Stomach (tissue), 9 donors: ENCODE data around the gene PAGR1. TPM values are rescaled to one million over a fixed set of nuclear protein-coding genes. Genes with fewer than 3 reads are reported as not detected.

Source experiments
- DNase-seq, 2 donors: peaks; one replicate each; pipeline versions ENCODE4 v3.0.0 to v3.0.0-alpha.2; 2013 to 2019
- H3K27ac ChIP-seq, 5 donors: fragments of 200-600 bp in 4 of 5; sonication (generic) in 4 of 5; one replicate each; pipeline ENCODE4 v1.5.1; 2013 to 2019; ENCODE audit warnings: mild to moderate bottlenecking in 1 of 5, moderate library complexity in 1 of 5
- H3K27me3 ChIP-seq, 3 donors: fragments of 200-600 bp; sonication (generic); one replicate each; pipeline ENCODE4 v1.5.1; 2017 to 2019; ENCODE audit warnings: mixed run types in 1 of 3
- H3K36me3 ChIP-seq, 4 donors: fragments of 200-600 bp; sonication (generic); 1 replicate in 3 of 4; 2 replicates in 1 of 4; pipeline ENCODE4 v1.5.1; 2016 to 2019
- H3K4me1 ChIP-seq, 4 donors: fragments of 200-600 bp; sonication (generic); one replicate each; pipeline ENCODE4 v1.5.1; 2016 to 2019
- H3K4me3 ChIP-seq, 4 donors: fragments of 200-600 bp; sonication (generic) in 3 of 4; one replicate each; pipeline ENCODE4 v1.5.1; 2016 to 2019; ENCODE audit warnings: mild to moderate bottlenecking in 1 of 4
- H3K9me3 ChIP-seq, 4 donors: fragments of 200-600 bp; sonication (generic); one replicate each; pipeline ENCODE4 v1.5.1; 2016 to 2019
- EP300 ChIP-seq: sonication (generic); formaldehyde crosslinking; IDR thresholded peaks from one replicate; pipeline ENCODE4 v1.6.1; 2017; ENCODE audit warnings: antibody characterized with exemption
- POLR2A ChIP-seq, 4 donors: fragments of 450-650 bp; IDR thresholded peaks; one replicate each; pipeline ENCODE4 v1.6.1; 2016; ENCODE audit warnings: antibody characterized with exemption in 4 of 4, control low read depth in 2 of 4, mild to moderate bottlenecking in 1 of 4, moderate library complexity in 1 of 4
- POLR2AphosphoS5 ChIP-seq, 3 donors: sonication (generic); formaldehyde crosslinking; IDR thresholded peaks; one replicate each; pipeline ENCODE4 v1.6.1; 2016; ENCODE audit warnings: antibody characterized with exemption in 3 of 3
- WGBS, 5 donors: extraction: QIAGEN DNeasy Blood & Tissue Kit in 3 of 5; methylation state at CpG; one replicate each; pipeline versions ENCODE4 v1.1.5 to v1.1.7; 2013 to 2018; 5-methylcytosine and 5-hydroxymethylcytosine counted together
- intact Hi-C: fragments of 100-400 bp; cut with DNase I; formaldehyde crosslinking; loops from one replicate; pipeline ENCODE4 v1.15.1; 2023; ENCODE audit warnings: low total_unique reads
- polyA plus RNA-seq, 3 donors: library from polyadenylated mRNA; stranded (reverse); fragments of 200-250 nt; gene quantifications; one replicate each; pipeline ENCODE4 v1.2.3, GENCODE V29; 2013
- total RNA-seq, 5 donors: library from RNA; depleted of rRNA; stranded (reverse); fragments of >200 nt; gene quantifications; one replicate each; pipeline versions ENCODE4 v1.1.0 to v1.2.3, GENCODE V29; 2014 to 2016
- TF ChIP-seq, protein P1 (sequence below), 7 experiments: fragments of 450-650 bp in 4 of 7; fragments of 200-600 bp in 3 of 7; sonication (generic) in 3 of 7; IDR thresholded peaks; one replicate each; pipeline ENCODE4 v1.5.1; 2016 to 2019; ENCODE audit warnings: antibody characterized with exemption in 7 of 7, control low read depth in 2 of 7, mild to moderate bottlenecking in 1 of 7
- donor health status: healthy with polysubstance abuse.
- donor health status: Bipolar disorder and iron deficiency.
- donor health status: healthy.

PAGR1 gene
- total and polyA plus RNA-seq, 8 donors = 7.1 to 124 (median 25.5) TPM

DNA sequence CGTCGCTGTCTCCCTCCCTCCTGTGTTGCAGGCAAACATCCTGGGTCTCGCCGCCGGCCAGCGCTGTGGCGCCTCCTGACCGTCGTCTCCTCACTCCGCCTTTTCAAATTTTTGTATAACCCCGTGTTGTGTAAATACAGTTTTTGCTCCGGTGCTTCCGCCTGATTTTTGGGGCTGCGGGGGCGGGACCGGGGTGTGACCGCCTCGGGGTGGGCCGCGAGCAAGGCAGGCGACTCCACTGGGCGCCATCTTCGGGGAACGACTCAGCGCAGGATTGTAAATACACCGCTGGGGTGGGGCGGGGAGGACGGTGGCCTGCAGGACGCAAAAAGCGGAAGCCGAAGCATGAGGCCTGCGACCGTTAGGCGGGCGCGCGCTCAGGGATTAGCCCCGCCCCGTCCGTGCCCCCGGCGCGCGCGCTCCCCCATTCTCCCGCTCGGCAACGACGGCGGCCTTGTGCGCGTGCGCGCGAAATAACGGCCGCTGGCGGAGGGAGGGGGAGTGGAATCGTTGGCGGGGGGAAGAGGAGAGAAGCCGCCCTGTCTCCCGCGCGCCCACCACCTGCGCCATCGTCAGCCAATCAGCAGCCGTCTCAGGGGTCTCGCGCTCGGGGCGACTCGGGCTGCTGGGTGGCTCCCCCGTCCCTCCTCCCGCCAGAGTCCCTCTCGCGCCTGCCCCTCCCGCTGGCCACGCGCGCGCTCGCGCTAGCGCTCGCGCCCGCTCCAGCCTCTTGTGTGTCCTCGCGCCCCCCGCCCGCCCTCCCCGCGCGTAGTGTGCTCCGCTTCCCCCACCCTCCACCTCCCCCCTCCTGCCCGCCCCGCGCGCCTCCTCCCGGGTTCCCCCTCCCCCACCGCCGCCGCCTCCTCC, 10.5 kb upstream of the PAGR1 start:
- intact Hi-C loops = loop anchor here (5.0 kb wide), 1 partner anchor 52 kb away; no protein-coding TSS in a partner anchor
- peak; percentile 98 to 99 for DNase-seq
- WGBS, 5 donors = 0 to 1% (median 0%) methylated on average over 34 to 103 of the region's 103 CpGs

DNA sequence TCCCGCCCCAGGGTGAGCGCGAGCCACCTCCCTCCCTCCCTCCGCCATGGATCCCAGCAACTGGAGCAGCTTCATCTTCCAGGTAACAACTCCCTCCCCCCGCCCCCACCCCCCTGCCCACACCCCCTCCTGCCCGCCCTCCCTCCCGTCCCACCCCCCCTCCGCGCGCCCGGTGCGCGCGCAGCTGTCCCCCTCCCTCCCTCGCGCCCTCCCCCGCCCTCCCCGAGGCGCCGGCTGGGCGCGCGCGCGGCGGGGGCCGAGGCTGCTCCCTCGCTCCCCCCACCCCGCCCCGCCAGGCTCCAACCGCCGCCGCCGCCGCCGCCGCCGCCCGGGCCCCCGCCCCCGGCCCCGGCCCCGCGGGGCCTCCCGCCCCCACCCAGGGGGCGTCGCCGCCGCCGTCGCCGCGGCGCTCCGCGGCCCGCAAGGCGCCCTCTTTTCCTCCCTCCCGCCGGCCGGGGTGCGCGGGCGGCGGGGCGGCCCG, 9.8 kb upstream of the PAGR1 start, which contains the start of gene MAZ:
Gene MAZ (plus strand): TSS at position 431 of the 481 bp plus-strand sequence. CDS start 173 bp downstream, outside the sequence.
- Histone ChIP-seq H3K36me3 (peaks cover 17 to 39% (median 25%) of the 10 kb centered on the region in 4 donors), H3K4me1 (peaks cover 48 to 54% (median 54%) of the 10 kb centered on the region in 4 donors), H3K4me3 (peak within 1 kb of the TSS; percentile 63 to 85 (median 77)), H3K9me3 (no peaks in the 10 kb centered on the region), H3K27ac (peak within 1 kb of the TSS; percentile 94 to 99 (median 97)), H3K27me3 (no peaks in the 10 kb centered on the region)
- TF ChIP-seq POLR2AphosphoS5 (IDR thresholded peaks at IDR 0.05) = no peak
- TF ChIP-seq EP300 = no peak
- no peak for TF ChIP-seq POLR2A (IDR thresholded peaks at IDR 0.05)
- TF ChIP-seq, protein P1, sequence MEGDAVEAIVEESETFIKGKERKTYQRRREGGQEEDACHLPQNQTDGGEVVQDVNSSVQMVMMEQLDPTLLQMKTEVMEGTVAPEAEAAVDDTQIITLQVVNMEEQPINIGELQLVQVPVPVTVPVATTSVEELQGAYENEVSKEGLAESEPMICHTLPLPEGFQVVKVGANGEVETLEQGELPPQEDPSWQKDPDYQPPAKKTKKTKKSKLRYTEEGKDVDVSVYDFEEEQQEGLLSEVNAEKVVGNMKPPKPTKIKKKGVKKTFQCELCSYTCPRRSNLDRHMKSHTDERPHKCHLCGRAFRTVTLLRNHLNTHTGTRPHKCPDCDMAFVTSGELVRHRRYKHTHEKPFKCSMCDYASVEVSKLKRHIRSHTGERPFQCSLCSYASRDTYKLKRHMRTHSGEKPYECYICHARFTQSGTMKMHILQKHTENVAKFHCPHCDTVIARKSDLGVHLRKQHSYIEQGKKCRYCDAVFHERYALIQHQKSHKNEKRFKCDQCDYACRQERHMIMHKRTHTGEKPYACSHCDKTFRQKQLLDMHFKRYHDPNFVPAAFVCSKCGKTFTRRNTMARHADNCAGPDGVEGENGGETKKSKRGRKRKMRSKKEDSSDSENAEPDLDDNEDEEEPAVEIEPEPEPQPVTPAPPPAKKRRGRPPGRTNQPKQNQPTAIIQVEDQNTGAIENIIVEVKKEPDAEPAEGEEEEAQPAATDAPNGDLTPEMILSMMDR (IDR thresholded peaks at IDR 0.05) = no peak
- intact Hi-C loops = loop anchor here (5.0 kb wide), 1 partner anchor 51 kb away; no protein-coding TSS in a partner anchor
- no peak for DNase-seq
- 0 to 2% (median 0%) methylated on average over 7 to 47 of the region's 67 CpGs; no CpG with 5 or more reads in 2 of the 5 donors for WGBS, 5 donors

More for the DNA sequence above, 10.5 kb upstream of the PAGR1 start:
- peak in 2 of 4 donors; percentile 54 to 69 for TF ChIP-seq POLR2A (IDR thresholded peaks at IDR 0.05)
- no peak for TF ChIP-seq EP300
- peak; percentile 94 to 99 (median 97) for TF ChIP-seq POLR2AphosphoS5 (IDR thresholded peaks at IDR 0.05)
- TF ChIP-seq, protein P1 (IDR thresholded peaks at IDR 0.05) = peak in 1 of 7 experiments; percentile 14
- Histone ChIP-seq H3K4me1 (peaks cover 42 to 48% (median 47%) of the 10 kb centered on the region in 4 donors), H3K27me3 (no peaks in the 10 kb centered on the region), H3K36me3 (peaks cover 19 to 45% (median 27%) of the 10 kb centered on the region in 4 donors), H3K27ac (peak overlapping the region; percentile 94 to 99 (median 97)), H3K9me3 (no peaks in the 10 kb centered on the region), H3K4me3 (peak overlapping the region; percentile 62 to 85 (median 77))

DNA sequence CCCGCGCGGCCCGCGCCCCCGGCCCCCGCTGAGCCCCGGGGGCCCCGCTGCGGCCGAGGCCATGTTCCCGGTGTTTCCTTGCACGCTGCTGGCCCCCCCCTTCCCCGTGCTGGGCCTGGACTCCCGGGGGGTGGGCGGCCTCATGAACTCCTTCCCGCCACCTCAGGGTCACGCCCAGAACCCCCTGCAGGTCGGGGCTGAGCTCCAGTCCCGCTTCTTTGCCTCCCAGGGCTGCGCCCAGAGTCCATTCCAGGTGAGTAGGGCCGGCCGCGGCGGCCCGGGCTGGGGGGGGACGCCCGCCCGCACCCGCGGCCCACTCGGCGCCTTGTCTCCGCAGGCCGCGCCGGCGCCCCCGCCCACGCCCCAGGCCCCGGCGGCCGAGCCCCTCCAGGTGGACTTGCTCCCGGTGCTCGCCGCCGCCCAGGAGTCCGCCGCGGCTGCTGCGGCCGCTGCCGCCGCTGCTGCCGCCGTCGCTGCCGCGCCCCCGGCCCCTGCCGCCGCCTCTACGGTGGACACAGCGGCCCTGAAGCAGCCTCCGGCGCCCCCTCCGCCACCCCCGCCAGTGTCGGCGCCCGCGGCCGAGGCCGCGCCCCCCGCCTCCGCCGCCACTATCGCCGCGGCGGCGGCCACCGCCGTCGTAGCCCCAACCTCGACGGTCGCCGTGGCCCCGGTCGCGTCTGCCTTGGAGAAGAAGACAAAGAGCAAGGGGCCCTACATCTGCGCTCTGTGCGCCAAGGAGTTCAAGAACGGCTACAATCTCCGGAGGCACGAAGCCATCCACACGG, 9.1 kb upstream of the PAGR1 start:
- Histone ChIP-seq H3K9me3 (no peaks in the 10 kb centered on the region), H3K27ac (peak overlapping the region; percentile 88 to 96 (median 94)), H3K4me1 (peaks cover 53 to 61% (median 60%) of the 10 kb centered on the region in 4 donors), H3K36me3 (peaks cover 15 to 32% (median 22%) of the 10 kb centered on the region in 4 donors), H3K4me3 (peak overlapping the region; percentile 53 to 71 (median 67)), H3K27me3 (peaks cover 0 to 3% (median 0%) of the 10 kb centered on the region in 3 donors)
- WGBS, 5 donors = 1 to 7% (median 1%) methylated on average over 3 to 99 of the region's 99 CpGs
- no peak for TF ChIP-seq POLR2AphosphoS5 (IDR thresholded peaks at IDR 0.05)
- no peak for TF ChIP-seq POLR2A (IDR thresholded peaks at IDR 0.05)
- TF ChIP-seq EP300 = no peak
- TF ChIP-seq, protein P1 (IDR thresholded peaks at IDR 0.05) = no peak
- intact Hi-C loops = loop anchor here (5.0 kb wide), 1 partner anchor 50 kb away; no protein-coding TSS in a partner anchor
- peak; percentile 44 to 84 for DNase-seq
